ENCODE data around the gene CNFN.

The CNFN gene

GRCh38 chr19:42407816-42408175 is 17.7 kb upstream of the CNFN start:
- DNase-seq: no peak

GRCh38 chr19:42407085-42407815 is 17.2 kb upstream of the CNFN start:
- no peak for DNase-seq

- no peak for DNase-seq
These were observed 16.0 kb upstream of the CNFN start for GRCh38 chr19:42406111-42406510.

GRCh38 chr19:42403586-42403985 is 13.5 kb upstream of the CNFN start:
- no peak for DNase-seq

- DNase-seq: peak; percentile 26
These were observed 12.4 kb upstream of the CNFN start for GRCh38 chr19:42402376-42403116.

GRCh38 chr19:42401365-42402303 is 11.5 kb upstream of the CNFN start:
- peak; percentile 96 for DNase-seq

- DNase-seq: no peak
These were observed 10.3 kb upstream of the CNFN start for GRCh38 chr19:42400404-42400803.

- no peak for DNase-seq
These were observed 7.4 kb upstream of the CNFN start for GRCh38 chr19:42397263-42398166.

GRCh38 chr19:42396381-42397262 is 6.5 kb upstream of the CNFN start:
- DNase-seq: peak; percentile 99

- DNase-seq: no peak
These were observed 4.7 kb upstream of the CNFN start for GRCh38 chr19:42394751-42395150.

- no peak for DNase-seq
These were observed 2.1 kb upstream of the CNFN start for GRCh38 chr19:42392165-42392564.

GRCh38 chr19:42388851-42389489 is 1.1 kb downstream of the CNFN start:
- no peak for DNase-seq

- DNase-seq: peak; percentile 77
These were observed 3.0 kb downstream of the CNFN start for GRCh38 chr19:42386974-42387707.

- no peak for DNase-seq
These were observed 9.9 kb downstream of the CNFN start for GRCh38 chr19:42380155-42380554.

GRCh38 chr19:42378225-42379215 is 11.6 kb downstream of the CNFN start:
- no peak for DNase-seq

- DNase-seq: no peak
These were observed 13.9 kb downstream of the CNFN start for GRCh38 chr19:42376177-42376555.

GRCh38 chr19:42375415-42376176 is 14.5 kb downstream of the CNFN start:
- DNase-seq: no peak

- no peak for DNase-seq
These were observed 15.2 kb downstream of the CNFN start for GRCh38 chr19:42374826-42375376.
